ENCODE results near the gene SHTN1.

DNA sequence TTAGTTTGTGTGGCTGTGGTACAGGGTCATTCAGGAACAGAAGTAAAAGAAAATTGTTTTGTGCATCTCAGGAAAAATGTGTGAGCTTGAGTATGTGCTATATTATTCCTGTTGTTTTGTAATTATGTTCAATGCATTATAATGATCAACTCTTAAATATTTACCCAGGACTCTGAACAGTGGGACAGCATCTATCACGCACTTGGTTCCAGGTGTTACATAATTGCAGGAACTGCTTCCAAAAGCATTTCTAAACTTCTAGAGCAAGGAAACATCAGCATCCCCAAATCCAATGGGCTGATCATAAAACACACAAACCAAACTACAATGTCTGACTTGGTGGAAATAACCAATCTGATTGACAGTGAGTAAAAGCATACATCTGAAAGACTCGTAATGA, 129.1 kb downstream of the SHTN1 start:
- TF ChIP-seq, protein P1, sequence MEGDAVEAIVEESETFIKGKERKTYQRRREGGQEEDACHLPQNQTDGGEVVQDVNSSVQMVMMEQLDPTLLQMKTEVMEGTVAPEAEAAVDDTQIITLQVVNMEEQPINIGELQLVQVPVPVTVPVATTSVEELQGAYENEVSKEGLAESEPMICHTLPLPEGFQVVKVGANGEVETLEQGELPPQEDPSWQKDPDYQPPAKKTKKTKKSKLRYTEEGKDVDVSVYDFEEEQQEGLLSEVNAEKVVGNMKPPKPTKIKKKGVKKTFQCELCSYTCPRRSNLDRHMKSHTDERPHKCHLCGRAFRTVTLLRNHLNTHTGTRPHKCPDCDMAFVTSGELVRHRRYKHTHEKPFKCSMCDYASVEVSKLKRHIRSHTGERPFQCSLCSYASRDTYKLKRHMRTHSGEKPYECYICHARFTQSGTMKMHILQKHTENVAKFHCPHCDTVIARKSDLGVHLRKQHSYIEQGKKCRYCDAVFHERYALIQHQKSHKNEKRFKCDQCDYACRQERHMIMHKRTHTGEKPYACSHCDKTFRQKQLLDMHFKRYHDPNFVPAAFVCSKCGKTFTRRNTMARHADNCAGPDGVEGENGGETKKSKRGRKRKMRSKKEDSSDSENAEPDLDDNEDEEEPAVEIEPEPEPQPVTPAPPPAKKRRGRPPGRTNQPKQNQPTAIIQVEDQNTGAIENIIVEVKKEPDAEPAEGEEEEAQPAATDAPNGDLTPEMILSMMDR (IDR thresholded peaks at IDR 0.05), result no peak
- TF ChIP-seq POLR2A (IDR thresholded peaks at IDR 0.05), result no peak

Measured in right lobe of liver (tissue), 4 donors.